Inflammatory macrophage (primary cell): ENCODE measurements around the gene ZNF83.
A peak's percentile ranks its signal among the peaks of the same experiment; 100 is the strongest.
"Not testable (repeated sequence)": the region's sequence is repeated elsewhere in the genome, so short reads cannot be mapped to it uniquely, and the experiment has no call there.

ENCODE experiments used
- DNase-seq, 2 donors: peaks; one replicate each; pipeline ENCODE4 v3.0.0-alpha.2; 2020 to 2022

The ZNF83 gene

DNA sequence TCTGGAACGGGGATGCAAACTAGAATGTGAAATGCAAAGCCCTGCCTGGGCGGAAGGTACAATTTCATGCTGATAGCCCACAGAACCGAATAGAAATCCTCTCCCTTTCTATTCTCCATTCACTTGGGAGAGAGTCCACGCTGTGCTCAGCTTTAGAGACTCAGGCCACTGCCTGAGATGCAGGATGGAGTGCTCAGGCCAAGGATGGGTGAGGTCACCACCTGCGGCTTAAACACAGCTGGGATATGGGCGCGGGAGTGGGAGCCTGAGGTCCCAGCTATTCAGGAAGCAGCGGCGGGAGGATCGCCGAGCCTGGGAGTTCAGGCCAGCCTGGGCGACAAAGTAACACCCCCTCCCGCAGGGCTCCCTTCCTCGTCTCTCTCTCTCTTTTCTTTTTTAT lies 446 bp upstream of the ZNF83 start:
- no peak for DNase-seq

DNA sequence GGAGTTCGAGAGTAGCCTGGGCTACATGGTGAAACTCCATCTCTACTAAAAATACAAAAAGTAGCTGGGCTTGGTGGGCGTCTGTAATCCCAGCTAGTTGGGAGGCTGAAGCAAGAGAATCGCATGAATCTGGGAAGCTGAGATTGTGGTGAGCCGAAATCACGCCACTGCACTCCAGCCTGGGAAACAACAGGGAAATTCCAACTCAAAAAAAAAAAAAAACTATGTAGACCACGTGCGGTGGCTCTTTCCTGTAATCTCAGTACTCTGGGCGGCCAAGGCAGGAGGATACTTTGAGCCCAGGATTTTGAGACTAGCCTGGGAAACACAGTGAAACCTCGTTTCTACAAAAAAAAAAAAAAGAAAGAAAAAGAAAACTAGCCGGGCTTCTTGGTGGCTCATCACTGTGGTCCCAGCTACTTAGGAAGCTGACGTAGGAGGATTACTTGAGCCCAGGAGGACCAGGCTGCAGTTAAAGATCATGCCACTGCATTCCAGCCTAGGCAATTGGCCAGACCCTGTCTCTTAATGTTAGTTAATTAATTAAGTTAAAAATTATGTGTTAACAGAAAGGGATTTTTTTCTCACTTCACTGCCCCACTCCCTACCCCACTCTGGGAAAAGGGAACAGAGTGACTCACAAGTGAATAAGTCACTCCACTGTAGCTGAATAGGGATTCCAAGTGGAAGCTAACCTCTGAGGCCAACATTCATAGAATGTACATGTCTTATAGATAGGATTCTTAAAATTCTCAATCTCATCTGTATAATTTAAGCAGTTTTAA lies 2.2 kb downstream of the ZNF83 start:
- no peak for DNase-seq

DNA sequence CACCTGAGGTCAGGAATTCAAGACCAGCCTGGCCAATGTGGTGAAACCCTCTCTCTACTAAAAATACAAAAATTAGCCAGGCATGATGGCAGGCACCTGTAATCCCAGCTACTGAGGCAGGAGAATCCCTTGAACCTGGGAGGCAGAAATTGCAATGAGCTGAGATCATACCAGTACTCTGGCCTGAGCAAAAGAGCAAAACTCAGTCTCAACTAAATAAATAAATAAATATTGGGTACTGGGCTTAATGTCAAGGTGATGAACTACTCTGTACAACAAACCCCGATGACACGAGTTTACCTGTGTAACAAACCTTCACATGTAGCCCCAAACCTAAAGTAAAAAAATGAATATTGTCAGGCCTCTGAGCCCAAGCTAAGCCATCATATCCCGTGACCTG lies 10.7 kb downstream of the ZNF83 start:
- DNase-seq = not testable (repeated sequence)

DNA sequence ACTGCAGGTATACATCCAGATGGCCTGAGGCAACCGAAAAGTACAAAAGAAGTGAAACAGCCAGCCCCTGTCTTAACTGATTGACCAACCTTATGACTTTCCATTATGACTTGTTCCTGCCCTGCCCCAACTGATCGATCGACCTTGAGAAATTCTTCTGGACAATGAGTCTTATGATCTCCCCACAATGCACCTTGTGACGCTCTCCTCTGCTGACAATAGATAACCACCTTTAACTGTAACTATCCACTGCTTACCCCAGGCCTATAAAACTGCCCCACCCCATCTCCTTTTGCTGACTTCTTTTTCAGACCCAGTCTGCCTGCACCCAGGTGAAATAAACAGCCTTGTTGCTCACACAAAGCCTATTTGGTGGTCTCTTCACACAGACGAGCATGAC lies 11.2 kb downstream of the ZNF83 start:
- no peak for DNase-seq

DNA sequence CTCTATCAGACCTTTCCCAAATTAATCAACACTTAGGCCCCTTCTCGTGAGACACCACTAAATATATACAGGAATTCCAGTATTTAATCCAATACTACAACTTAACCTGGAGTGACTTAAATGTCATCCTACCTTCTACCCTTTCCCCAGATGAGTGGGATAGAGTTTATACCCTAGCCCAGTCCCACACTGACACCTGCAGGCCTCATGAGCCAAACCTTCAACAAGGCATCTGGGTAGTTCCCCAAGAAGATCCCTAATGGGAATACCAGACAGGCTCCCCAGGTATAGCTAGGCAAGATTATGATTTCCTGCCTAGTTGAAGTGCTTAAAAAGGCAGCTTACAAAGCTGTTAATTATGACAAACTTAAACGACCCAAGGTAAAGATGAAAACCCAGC lies 15.9 kb downstream of the ZNF83 start:
- DNase-seq = no peak

DNA sequence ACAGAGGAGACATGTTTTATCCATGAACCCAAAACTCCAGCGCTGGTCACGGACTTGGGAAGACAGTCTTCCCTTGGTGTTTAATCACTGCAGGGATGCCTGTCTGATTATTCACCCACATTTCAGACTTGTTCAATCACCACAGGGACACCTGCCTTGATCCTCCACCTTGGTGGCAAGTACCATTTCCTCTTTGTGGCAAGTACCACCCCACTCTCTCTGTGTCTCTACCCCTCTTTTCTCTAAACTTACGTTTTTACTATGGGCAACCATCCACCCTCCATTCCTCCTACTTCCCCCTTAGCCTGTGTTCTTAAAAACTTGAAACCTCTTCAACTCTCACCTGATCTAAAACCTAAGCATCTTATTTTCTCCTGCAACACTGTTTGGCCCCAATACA lies 16.8 kb downstream of the ZNF83 start:
- DNase-seq = no peak

DNA sequence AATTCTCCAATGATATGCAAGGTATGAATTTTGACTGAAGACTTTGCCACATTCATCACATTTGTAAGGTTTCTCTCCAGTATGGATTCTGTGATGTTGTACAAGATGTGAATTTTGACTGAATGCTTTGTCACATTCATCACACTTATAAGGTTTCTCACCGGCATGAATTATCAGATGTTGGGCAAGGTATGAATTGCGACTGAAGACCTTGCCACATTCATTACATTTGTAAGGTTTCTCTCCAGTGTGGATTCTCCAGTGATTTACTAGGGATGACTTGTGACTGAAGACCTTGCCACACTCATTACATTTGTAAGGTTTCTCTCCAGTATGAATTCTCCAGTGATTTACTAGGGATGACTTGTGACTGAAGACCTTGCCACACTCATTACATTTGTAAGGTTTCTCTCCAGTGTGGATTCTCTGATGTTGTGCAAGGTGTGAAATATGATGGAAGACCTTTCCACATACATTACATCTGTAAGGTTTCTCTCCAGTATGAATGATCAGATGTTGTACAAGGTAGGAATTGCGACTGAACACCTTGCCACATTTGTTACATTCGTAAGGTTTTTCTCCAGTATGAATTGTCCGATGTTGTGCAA lies 24.8 kb downstream of the ZNF83 start:
- DNase-seq = no peak

DNA sequence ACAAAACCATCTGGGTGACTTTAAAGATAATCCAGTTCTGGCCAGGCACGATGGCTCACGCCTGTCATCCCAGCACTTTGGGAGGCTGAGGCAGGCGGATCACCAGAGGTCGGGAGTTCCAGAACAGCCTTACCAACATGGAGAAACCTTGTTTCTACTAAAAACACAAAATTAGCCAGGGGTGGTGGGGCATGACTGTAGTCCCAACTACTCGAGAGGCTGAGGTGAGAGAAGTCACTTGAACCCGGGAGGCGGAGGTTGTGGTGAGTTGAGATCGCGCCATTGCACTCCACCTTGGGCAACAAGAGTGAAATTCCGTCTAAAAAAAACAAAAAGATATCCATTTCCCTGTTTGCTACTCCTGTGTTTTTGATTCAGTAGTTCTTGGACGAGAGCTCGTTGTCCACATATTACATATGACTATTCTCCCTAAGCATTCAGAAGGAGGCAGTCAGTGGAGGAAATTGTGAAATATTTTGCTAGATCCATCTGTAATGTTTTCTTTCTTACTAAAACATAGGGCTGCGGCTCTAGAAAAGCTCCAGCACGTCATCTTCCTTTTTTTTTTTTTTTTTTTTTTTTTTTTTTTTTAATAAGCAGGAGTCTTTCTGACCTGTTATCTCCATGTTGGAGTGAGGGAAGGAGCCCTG lies 34.5 kb downstream of the ZNF83 start:
- DNase-seq = no peak

DNA sequence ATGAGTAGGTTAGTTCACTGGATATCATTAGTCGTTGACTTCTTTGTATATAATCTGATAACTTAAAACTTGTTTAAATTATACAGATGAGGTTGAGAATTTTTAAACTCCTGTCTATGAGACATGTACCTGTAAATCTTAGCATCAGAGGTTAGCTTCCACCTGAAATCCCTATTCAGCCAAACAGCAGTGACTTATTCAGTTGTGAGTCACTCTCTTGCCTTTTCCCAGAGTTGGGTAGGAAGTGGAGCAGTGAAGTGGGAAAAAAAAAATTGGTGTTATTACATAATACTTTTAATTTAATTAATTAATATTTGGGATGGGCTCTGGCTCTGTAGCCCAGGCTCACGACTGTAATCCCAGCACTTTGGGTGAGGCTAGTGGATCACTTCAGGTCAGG lies 35.2 kb downstream of the ZNF83 start:
- no peak for DNase-seq

DNA sequence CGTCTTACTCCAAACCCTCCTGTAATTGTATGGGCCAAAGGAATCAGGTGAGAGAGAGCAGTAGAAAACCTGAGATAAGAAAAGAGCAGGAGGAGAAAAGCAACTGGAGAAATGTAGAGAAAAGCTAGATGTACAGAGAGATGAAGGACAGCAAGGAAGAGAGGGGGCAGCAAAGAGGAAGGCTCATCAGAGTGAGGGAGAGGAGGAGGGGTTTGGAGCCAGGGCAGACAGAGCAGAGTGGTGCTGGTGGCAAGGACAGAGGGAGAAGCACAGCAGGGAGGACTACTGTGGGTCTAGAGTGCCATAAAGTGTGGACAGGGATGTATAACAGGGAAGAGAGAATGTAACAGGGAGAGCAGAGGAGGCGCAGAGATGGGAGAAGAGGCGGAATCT lies 36.2 kb downstream of the ZNF83 start:
- DNase-seq = not testable (repeated sequence)

DNA sequence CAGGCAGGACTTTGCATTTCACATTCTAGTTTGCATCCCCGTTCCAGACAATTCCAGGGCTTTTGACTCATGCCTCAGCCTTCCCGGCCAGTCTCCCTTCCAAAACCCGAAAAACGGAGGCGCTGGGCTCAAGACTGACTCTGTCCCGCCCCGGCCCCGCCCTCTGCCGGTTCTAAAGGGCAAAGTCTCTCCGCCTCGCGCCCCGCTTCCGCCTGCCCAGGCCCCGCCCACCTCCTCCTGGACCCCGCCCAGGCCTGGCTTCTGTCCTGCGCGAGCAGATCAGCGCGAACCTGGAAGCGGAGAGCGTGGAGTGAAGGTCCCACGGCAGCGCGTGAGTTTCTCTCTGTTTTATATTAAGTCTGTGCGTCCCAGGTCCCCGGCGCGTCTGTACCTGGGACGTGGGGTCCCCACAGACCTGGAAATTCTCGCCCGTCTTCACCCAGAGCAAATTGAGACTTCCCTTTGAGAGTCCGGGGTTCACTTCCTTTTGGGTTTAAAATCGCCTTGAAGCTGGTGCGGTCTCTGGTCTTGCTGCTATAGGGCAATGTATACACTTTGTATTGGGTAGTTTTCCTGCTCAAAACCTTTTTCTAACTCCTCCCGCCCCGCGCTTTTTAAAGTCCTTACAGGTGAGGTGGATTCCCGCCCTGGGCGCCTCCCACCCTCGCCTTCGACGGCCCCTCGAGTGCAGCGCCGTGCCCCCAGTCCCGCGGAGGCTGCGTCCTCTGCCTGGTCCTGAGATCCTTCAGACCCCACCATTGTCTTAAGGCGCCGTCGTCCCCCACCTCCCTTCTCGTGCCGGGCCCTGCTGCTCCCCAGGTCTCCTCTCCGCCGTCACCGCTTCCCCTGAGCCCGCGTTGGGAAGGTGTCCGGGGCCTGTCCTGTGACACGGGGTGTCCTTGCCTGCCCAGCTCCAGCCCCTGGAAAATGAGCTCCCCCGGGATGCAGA lies 36.9 kb downstream of the ZNF83 start:
- DNase-seq = peak; percentile 88 to 92

DNA sequence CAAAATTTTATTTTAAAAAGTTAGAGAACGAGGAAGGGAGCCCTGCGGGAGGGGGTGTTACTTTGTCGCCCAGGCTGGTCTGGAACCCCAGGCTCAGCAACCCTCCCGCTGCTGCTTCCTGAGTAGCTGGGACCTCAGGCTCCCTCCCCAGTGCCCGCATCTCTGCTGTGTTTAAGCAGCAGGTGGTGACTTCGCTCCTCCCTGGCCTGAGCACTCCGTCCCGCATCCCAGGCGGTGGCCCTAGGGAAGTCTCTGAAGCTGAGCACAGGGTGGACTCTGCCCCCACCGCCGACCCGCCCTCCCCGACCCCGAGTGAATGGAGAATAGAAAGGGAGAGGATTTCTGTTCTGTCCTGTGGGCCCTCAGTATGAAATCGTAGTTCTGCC lies 37.5 kb downstream of the ZNF83 start:
- no peak for DNase-seq

DNA sequence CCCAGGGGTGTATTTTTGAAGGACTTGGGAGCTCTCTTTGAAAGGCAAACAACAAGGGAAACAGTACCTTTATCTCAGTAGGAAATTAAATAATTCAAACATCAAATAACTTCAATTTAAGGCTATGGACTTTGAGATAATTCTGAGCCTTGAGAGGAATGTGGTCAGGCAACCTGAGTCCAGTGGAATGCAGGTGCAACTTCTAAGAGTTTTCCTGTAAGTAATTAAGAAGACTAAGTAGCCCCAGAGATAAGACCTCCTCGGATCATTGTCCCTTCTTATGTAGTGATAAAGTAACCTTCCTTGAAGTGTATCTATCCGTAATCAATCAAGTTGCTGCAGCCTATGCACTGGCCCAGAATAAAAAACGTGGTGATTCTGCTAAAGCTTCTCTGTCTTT lies 38.9 kb downstream of the ZNF83 start:
- DNase-seq = no peak

DNA sequence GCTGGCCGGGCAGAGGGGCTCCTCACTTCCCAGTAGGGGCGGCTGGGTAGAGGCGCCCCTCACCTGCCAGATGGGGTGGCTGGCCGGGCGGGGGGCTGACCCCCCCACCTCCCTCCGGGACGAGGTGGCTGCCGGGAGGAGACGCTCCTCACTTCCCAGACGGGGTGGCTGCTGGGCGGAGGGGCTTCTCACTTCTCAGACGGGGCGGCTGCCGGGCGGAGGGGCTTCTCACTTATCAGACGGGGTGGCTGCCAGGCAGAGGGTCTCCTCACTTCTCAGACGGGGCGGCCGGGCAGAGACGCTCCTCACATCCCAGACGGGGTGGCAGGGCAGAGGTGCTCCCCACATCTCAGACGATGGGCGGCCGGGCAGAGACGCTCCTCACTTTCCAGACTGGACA lies 44.7 kb downstream of the ZNF83 start:
- not testable (repeated sequence) for DNase-seq

DNA sequence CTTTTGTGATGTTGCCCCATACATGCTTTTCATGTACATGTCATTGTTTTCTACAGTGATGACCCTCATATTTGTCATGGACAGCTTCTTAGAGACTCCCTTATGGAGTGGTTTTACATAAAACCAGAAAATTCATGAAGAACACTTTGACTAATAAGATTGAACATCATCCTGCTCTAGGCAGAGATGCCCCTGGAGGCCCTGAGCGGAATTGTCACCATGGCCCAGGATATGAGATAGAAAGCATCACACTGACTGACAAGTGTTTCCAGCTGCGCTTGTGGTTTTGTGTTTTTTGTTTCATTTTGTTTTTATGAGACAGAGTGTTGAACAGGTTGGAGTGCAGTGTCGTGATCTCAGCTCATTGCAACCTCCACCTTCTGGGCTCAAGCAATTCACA lies 45.9 kb downstream of the ZNF83 start:
- DNase-seq = no peak

DNA sequence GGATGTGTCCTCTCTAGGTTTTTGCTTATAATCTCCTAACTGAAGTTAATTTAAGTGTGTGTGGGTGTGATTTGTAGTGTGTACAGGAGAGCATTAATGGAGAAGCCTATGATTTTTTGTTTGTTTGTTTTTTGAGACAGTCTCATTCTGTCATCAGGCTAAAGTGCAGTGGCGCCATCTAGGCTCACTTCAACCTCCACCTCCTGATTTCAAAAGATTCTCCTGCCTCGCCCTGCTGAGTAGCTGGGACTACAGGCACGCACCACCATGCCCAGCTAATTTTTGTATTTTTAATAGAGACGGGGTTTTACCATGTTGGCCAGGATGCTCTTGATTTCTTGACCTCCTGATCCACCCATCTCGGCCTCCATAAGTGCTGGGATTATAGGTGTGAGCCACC lies 47.4 kb downstream of the ZNF83 start:
- DNase-seq = no peak

DNA sequence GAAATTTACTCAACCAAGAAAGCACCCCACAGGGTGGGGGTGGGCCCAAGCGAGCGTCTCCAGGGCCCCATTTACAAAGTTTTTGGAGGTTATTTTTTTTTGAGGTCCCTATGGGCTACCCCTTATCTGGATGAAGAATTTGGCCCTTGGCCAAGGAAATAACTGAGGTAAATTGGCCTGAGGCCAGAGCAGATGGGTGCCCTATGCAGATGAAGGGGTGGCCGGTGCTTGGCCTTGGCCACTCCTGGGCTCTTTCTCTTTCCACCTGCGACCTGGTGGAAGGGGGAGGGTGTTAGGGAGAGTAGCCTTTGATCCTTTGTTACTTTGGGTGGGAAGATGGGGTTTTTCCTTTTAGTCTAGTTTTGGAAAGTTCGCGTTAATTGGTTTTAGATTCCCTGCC lies 52.6 kb downstream of the ZNF83 start:
- DNase-seq = no peak

DNA sequence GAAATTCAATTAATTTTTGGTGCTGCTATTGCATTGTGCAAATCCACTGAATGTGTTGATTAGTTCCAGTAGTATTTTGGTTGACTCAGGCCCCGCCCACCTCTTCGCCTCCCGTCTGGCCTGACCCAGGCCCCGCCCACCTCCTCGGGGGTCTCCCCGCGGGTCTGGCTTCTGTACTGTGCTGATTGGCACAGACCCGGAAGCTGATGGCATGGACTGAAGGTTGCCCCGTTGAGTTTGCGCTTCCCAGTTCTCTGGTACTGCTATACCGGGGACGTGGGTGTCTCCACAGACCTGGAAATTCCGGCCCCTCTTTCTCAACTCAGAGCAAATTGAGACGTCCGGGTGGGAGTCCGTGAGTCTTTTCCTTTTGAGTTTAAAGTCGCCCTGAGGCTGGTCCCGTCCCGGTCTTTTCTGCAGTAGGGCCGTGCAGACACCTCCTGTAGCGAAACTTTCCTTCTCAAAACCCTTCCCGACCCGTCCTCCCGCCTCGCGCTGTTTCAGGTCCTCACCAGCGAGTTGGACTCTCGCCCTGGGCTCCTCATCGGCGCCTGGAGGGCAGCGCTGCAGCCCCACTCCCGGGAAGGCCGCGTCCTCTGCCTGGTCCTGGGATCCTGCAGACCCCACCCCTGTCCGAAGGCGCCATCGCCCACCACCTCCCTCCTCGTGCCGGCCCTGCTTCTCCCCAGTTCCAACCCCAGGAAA lies 53.3 kb downstream of the ZNF83 start:
- no peak for DNase-seq

DNA sequence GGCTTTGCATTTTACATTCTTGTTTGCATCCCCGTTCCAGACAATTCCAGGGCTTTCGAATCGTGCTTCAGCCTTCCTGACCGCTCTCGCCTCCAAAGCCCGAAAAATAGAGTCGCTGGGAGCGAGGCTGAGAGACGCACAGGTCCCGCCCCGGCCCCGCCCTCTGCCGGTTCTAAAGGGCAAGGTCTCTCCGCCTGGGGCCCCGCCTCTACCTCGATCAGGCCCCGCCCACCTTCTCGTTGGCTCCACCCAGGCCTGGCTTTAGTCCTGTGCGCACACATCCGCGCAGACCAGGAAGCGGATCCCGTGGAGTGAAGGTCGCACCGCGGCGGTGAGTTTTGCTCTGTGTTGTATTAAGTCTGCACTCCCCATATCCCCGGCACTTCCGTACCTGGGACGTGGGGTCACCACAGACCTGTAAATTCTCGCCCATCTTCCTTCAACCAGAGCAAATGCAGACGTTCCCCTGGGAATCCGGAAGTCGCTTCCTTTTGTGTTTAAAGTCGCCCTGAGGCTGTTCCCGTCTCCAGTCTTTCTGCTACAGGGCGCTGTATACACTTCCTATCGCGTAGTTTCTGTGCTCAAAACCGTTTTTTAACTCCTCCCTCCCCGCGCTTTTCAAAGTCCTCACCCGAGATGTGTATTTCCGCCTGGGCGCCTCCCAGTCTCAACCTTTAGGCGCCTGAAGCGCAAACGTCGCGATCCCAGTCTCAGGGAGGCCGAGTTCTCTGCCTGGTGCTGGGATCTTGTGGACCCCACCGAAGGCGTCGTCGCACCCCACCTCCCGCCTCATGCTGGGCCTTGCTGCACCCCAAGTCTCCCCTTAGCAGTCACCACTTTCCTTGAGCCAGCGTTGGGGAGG lies 67.9 kb downstream of the ZNF83 start, which contains the start of gene ZNF701:
ZNF701 (plus strand) TSS at position 288 of the 862 bp plus-strand sequence. CDS start 3,861 bp downstream, outside the sequence.
- peak; percentile 95 to 96 for DNase-seq

DNA sequence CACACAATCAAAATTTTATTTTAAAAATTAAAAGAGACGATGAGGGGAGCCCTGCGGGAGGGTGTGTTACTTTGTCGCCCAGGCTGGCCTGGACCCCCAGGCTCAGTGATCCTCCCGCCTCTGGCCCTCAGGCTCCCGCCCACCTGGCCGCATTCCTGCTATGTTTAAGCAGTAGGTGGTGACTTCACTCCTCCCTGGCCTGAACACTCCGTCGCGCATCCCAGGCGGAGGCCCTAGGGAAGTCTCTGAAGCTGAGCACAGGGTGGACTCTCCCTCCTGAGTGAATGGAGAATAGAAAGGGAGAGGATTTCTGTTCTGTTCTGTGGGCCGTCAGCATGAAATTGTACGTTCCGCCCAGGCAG lies 68.5 kb downstream of the ZNF83 start:
- DNase-seq = not testable (repeated sequence)

DNA sequence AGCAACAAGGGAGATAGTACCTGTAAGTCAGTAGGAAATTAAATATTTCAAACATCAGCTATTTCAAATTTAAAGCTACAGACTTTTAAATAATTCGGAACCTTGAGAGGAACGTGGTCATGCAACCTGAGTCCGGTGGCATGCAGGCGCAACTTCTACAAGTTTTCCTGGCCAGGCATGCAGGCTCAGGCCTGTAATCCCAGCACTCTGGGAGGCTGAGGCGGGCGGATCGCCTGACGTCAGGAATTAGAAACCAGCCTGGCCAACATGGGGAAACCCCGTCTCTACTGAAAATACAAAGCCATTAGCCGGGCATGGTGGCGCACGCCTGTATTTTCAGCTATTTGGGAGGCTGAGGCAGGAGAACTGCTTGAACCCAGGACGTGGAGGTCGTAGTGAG lies 70.2 kb downstream of the ZNF83 start:
- no peak for DNase-seq
